BJ (cell line): ENCODE results near the gene CGGBP1. TPM values are rescaled to one million over a fixed set of nuclear protein-coding genes. Genes with fewer than 3 reads are reported as not detected.
A peak's percentile ranks its signal among the peaks of the same experiment; 100 is the strongest.

Source experiments
- CTCF ChIA-PET: fragments of 350-600 bp; formaldehyde crosslinking; extraction: SDS; loops from one replicate; lab custom pipeline; 2021; ENCODE audit warnings: antibody characterized with exemption, inconsistent platforms; lab: Yijun Ruan, JAX
- POLR2A ChIA-PET: fragments of 300-600 bp; sonication (Branson Sonifier 250); formaldehyde crosslinking; extraction: SDS; loops from one replicate; lab custom pipeline; 2021; ENCODE audit warnings: antibody characterized with exemption; lab: Charles Lee
- DNase-seq: peaks from one replicate; pipeline ENCODE4 v3.0.0-alpha.2; 2011; ENCODE audit warnings: low read depth
- H3K27me3 ChIP-seq: 2 replicates; pipeline ENCODE4 v1.6.0; 2011; ENCODE audit warnings: low read length; ENCODE audit not compliant: control insufficient read depth, insufficient read depth
- H3K36me3 ChIP-seq: 2 replicates; pipeline ENCODE4 v1.5.1; 2011; ENCODE audit warnings: low read length; ENCODE audit not compliant: control insufficient read depth, insufficient read depth
- H3K4me3 ChIP-seq: 2 replicates; pipeline ENCODE4 v1.5.1; 2011; ENCODE audit warnings: low read depth, mild to moderate bottlenecking, control low read depth, low read length
- CTCF ChIP-seq: IDR thresholded peaks from 2 replicates; pipeline ENCODE4 v1.5.1; 2011; ENCODE audit warnings: low read depth, mild to moderate bottlenecking, control low read depth, inconsistent platforms, low read length, moderate library complexity; ENCODE audit not compliant: insufficient read depth
- polyA minus RNA-seq: library from RNA; depleted of rRNA, polyadenylated mRNA; stranded (reverse); fragments of >200 nt; gene quantifications from 2 replicates; pipeline ENCODE4 v1.2.3, GENCODE V29; 2011; rRNA and poly(A)+ RNA removed
- polyA plus RNA-seq: library from polyadenylated mRNA; depleted of rRNA; stranded (reverse); fragments of >200 nt; gene quantifications from 2 replicates; pipeline ENCODE4 v1.2.3, GENCODE V29; 2011; rRNA removed

The CGGBP1 gene
- polyA plus RNA-seq (52.3 and 91.6 TPM in 2 replicates), polyA minus RNA-seq (40.5 and 58.6 TPM in 2 replicates)

DNA sequence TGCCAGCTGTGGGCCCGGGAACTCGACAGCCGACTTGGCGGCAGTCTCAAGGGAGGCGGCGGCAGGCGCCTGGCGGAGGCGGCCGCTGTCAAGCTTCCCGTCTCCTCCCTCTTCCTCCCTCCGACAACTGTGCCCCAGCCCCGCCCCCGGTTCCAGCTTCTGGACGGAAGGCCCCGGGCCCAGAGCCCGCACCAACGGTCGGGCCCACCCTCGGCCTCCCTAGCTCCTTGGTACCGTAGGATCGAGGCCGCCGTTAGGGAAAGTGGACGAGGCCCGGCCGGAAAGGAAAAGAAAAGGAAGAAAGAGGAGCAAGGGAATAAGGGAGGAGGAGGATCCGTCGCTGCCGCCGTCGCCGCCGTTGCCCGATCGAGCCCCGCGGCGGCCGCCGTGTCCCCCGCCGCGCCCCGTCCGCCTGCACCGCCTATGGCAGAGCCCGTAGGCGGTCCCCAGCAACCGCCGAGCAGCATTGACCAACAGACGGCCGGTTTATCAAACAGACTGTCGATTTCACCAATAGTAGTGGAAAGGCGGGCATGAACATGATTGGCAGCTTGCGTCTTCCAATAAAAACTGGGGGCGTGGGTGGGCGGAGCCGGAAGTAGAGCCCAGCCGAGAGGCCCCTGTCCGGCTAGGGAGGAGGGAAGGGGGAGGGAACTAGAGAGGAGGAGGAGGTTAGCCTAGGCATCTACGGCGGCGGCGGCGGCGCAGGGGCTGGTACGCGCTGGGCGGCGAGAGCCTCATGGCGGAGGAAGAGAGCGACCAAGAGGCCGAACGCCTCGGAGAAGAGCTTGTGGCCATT is at the start of gene CGGBP1, which contains the start of gene ZNF654:
Gene CGGBP1 (minus strand): TSS at position 425 of the 799 bp plus-strand sequence. CDS start 3,029 bp downstream, outside the sequence.
Gene ZNF654 (plus strand): TSS at position 675 of the 799 bp plus-strand sequence. CDS start 65 bp downstream, at position 740.
- Histone ChIP-seq H3K36me3 (peaks cover 5% of the 10 kb centered on the region), H3K4me3 (peak within 1 kb of the TSS; percentile 86), H3K27me3 (no peaks in the 10 kb centered on the region)
- CTCF ChIA-PET: interaction anchor here (1.0 kb wide), 1 partner anchor 54 kb away, joined by 4 read pairs; no protein-coding TSS in a partner anchor
- no peak for TF ChIP-seq CTCF
- peak; percentile 95 for DNase-seq
- POLR2A ChIA-PET: interaction anchor here (0.6 kb wide), 1 partner anchor 1133 kb away, joined by 3 read pairs; no protein-coding TSS in a partner anchor

DNA sequence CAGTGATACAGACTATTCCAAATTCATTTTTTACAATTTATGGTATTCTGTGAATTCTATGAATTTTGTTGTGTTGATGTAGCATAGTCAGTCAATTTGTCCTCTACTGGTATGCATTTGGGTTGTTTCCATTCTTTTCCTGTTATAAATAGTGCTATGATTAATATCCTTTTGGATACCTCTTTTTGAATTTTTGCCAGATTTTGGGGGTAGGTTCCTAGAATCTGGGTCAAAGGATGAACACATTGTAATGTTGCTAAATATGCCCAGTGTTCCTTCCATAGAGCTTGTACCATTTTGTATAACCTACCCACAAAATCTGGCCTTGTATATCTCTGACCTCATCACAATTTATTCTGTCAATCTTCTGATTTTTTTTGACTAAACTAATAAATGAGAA is 46.5 kb upstream of the CGGBP1 start:
- CTCF ChIA-PET: no interaction called here
- Histone ChIP-seq H3K27me3 (no peaks in the 10 kb centered on the region), H3K36me3 (no peaks in the 10 kb centered on the region), H3K4me3 (no peak overlapping the region)
- POLR2A ChIA-PET: no interaction called here
- no peak for TF ChIP-seq CTCF
- no peak for DNase-seq

DNA sequence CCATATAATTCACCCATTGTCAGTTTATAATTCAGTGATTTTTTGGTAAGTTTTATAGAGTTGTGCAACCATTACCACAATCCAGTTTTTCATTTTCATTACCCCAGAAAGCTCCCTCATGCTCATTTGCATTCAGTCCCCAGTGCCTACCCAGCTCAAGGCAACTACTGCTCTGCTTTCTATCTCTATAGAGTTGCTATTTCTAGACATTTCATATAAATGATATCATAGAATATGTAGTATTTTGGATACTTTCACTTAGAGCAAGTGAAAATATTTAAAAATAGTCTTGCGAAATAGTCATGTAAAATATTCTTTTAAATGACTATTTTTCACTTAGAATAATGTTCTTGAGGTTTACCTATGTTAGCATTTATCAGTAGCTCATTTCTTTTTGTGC is 42.3 kb upstream of the CGGBP1 start:
- ChIA-PET CTCF (no interaction called here), POLR2A (no interaction called here)
- Histone ChIP-seq H3K36me3 (no peaks in the 10 kb centered on the region), H3K4me3 (no peak overlapping the region), H3K27me3 (no peaks in the 10 kb centered on the region)
- no peak for DNase-seq
- no peak for TF ChIP-seq CTCF

- DNase-seq: no peak
- CTCF ChIA-PET: no interaction called here
- Histone ChIP-seq H3K27me3 (no peaks in the 10 kb centered on the region), H3K36me3 (no peaks in the 10 kb centered on the region; the same call in 1 of the 2 replicates), H3K4me3 (no peak overlapping the region)
- POLR2A ChIA-PET: no interaction called here
- TF ChIP-seq CTCF: no peak
Observed at GRCh38 chr3:88093266-88093665, 34.5 kb upstream of the CGGBP1 start.

GRCh38 chr3:88092270-88092669 is 33.5 kb upstream of the CGGBP1 start:
- no peaks in the 10 kb centered on the region for H3K27me3 ChIP-seq
- no peak for TF ChIP-seq CTCF
- no peak for DNase-seq
- H3K36me3 ChIP-seq: no peaks in the 10 kb centered on the region; the same call in 1 of the 2 replicates
- ChIA-PET CTCF (interaction anchor here (0.9 to 1.1 kb wide), 2 partner anchors 11 to 21 kb away, joined by 3 read pairs; no protein-coding TSS in a partner anchor), POLR2A (no interaction called here)
- H3K4me3 ChIP-seq: no peak overlapping the region
